WTC11 (cell line): Measurements from ENCODE around the gene EIF5A2. TPM values are rescaled to one million over a fixed set of nuclear protein-coding genes. Genes with fewer than 3 reads are reported as not detected.

Experiments
- ATAC-seq: fragments of 200-7000 bp; cut with Tn5 transposase; 2 replicates; pipeline ENCODE4 v1.10.0; 2021; ENCODE audit warnings: mild to moderate bottlenecking, moderate library complexity
- CTCF ChIA-PET: fragments of 300-600 bp; sonication (Branson Sonifier 250); formaldehyde crosslinking; loops from one replicate; lab custom pipeline; 2021; ENCODE audit warnings: antibody characterized with exemption; lab: Charles Lee
- POLR2A ChIA-PET: fragments of 350-600 bp; sonication (Branson Sonifier 250); formaldehyde crosslinking; loops from one replicate; lab custom pipeline; 2021; ENCODE audit warnings: antibody characterized with exemption; lab: Charles Lee
- DNase-seq: peaks from one replicate; pipeline ENCODE4 v3.0.0; 2021; ENCODE audit warnings: low spot score
- H3K27ac Mint-ChIP-seq: 2 replicates; pipeline ENCODE4 v1.8.0; 2021; ENCODE audit warnings: mixed read lengths
- H3K27me3 Mint-ChIP-seq: 2 replicates; pipeline ENCODE4 v1.8.0; 2021; ENCODE audit warnings: low read depth, mild to moderate bottlenecking, moderate library complexity, mixed read lengths
- H3K36me3 Mint-ChIP-seq: 2 replicates; pipeline ENCODE4 v1.8.0; 2021; ENCODE audit warnings: mixed read lengths
- H3K4me1 Mint-ChIP-seq: 2 replicates; pipeline ENCODE4 v1.8.0; 2022; ENCODE audit warnings: mixed read lengths
- H3K4me3 Mint-ChIP-seq: 2 replicates; pipeline ENCODE4 v1.8.0; 2021; ENCODE audit warnings: mild to moderate bottlenecking, moderate library complexity, mixed read lengths
- H3K9me3 Mint-ChIP-seq: 2 replicates; pipeline ENCODE4 v1.8.0; 2021; ENCODE audit warnings: mixed read lengths
- CBFB ChIP-seq: sonication (generic); formaldehyde crosslinking; IDR thresholded peaks from 2 replicates; pipeline ENCODE4 v1.8.1; 2022; ENCODE audit warnings: mild to moderate bottlenecking, low read depth, missing genetic modification reagents
- CTCF ChIP-seq: fragments of 200-600 bp; IDR thresholded peaks from 2 replicates; pipeline ENCODE4 v1.8.0; 2022; ENCODE audit warnings: antibody characterized with exemption
- ELF4 ChIP-seq: sonication (generic); formaldehyde crosslinking; IDR thresholded peaks from 2 replicates; pipeline ENCODE4 v1.8.1; 2022; ENCODE audit warnings: low read depth, mild to moderate bottlenecking, moderate library complexity, missing genetic modification reagents
- EMX1 ChIP-seq: fragments of 250-450 bp; sonication (Bioruptor Pico); IDR thresholded peaks from 2 replicates; pipeline ENCODE4 v1.8.0; 2021; ENCODE audit warnings: mild to moderate bottlenecking
- ESRRA ChIP-seq: sonication (generic); formaldehyde crosslinking; IDR thresholded peaks from 2 replicates; pipeline ENCODE4 v1.8.1; 2022; ENCODE audit warnings: mild to moderate bottlenecking, missing genetic modification reagents, borderline replicate concordance
- KAT7 ChIP-seq: sonication (generic); formaldehyde crosslinking; IDR thresholded peaks from 2 replicates; pipeline ENCODE4 v1.8.1; 2023; ENCODE audit warnings: missing genetic modification reagents, mild to moderate bottlenecking, borderline replicate concordance
- MAX ChIP-seq: sonication (generic); formaldehyde crosslinking; IDR thresholded peaks from 2 replicates; pipeline ENCODE4 v1.8.0; 2022; ENCODE audit warnings: mild to moderate bottlenecking, missing genetic modification reagents
- NR3C1 ChIP-seq: sonication (generic); formaldehyde crosslinking; conservative IDR thresholded peaks from 2 replicates; pipeline ENCODE4 v1.8.1; 2023; ENCODE audit warnings: low read depth, mild to moderate bottlenecking, missing genetic modification reagents
- PRRX2 ChIP-seq: fragments of 250-450 bp; sonication (Bioruptor Pico); IDR thresholded peaks from 2 replicates; pipeline ENCODE4 v1.8.0; 2021; ENCODE audit warnings: mild to moderate bottlenecking
- RELA ChIP-seq: sonication (generic); formaldehyde crosslinking; IDR thresholded peaks from 2 replicates; pipeline ENCODE4 v1.8.1; 2022; ENCODE audit warnings: missing genetic modification reagents, mild to moderate bottlenecking, borderline replicate concordance
- USF1 ChIP-seq: sonication (generic); formaldehyde crosslinking; IDR thresholded peaks from 2 replicates; pipeline ENCODE4 v1.8.0; 2022; ENCODE audit warnings: mild to moderate bottlenecking, missing genetic modification reagents
- ZNF396 ChIP-seq: fragments of 250-450 bp; sonication (Bioruptor Pico); IDR thresholded peaks from 2 replicates; pipeline ENCODE4 v1.8.0; 2021; ENCODE audit warnings: mild to moderate bottlenecking, moderate library complexity, borderline replicate concordance
- total RNA-seq: library from RNA; stranded (reverse); gene quantifications from 3 replicates; pipeline ENCODE4 v1.2.3, GENCODE V29; 2021
- TF ChIP-seq, protein P1 (sequence below): sonication (generic); formaldehyde crosslinking; conservative IDR thresholded peaks from 2 replicates; pipeline ENCODE4 v1.8.1; 2023; ENCODE audit warnings: mild to moderate bottlenecking, low read depth, missing genetic modification reagents, moderate library complexity
- TF ChIP-seq, protein P2 (sequence below): sonication (generic); formaldehyde crosslinking; IDR thresholded peaks from 2 replicates; pipeline ENCODE4 v1.8.1; 2023; ENCODE audit warnings: mild to moderate bottlenecking, missing genetic modification reagents, moderate library complexity
- TF ChIP-seq, protein P3 (sequence below): sonication (generic); formaldehyde crosslinking; IDR thresholded peaks from 2 replicates; pipeline ENCODE4 v1.8.1; 2022; ENCODE audit warnings: low read depth, missing genetic modification reagents, borderline replicate concordance
- TF ChIP-seq, protein P4 (sequence below): sonication (generic); formaldehyde crosslinking; IDR thresholded peaks from 2 replicates; pipeline ENCODE4 v1.8.0; 2022; ENCODE audit warnings: missing genetic modification reagents

Gene EIF5A2
- total RNA-seq, 1 experiment from 2014 or later, result 7.6 TPM

- DNase-seq (no peak), ATAC-seq (no peak)
- ChIA-PET CTCF (no interaction called here), POLR2A (no interaction called here)
- no peaks in the 10 kb centered on the region; the same call in none of the 2 replicates for H3K27me3 Mint-ChIP-seq
- peaks cover 10% of the 10 kb centered on the region for H3K36me3 Mint-ChIP-seq
- H3K4me1 Mint-ChIP-seq, result peaks cover 15% of the 10 kb centered on the region
- H3K9me3 Mint-ChIP-seq, result peaks cover 16% of the 10 kb centered on the region
- TF ChIP-seq EMX1 (CRISPR knock-in tag) (no peak), MAX (CRISPR knock-in tag) (no peak), PRRX2 (CRISPR knock-in tag) (no peak), USF1 (CRISPR knock-in tag) (no peak), KAT7 (CRISPR knock-in tag) (no peak), CBFB (CRISPR knock-in tag) (no peak), CTCF (no peak), ZNF396 (no peak), ESRRA (CRISPR knock-in tag) (no peak), NR3C1 (CRISPR knock-in tag) (no peak), ELF4 (no peak), RELA (no peak)
- TF ChIP-seq, protein P1, sequence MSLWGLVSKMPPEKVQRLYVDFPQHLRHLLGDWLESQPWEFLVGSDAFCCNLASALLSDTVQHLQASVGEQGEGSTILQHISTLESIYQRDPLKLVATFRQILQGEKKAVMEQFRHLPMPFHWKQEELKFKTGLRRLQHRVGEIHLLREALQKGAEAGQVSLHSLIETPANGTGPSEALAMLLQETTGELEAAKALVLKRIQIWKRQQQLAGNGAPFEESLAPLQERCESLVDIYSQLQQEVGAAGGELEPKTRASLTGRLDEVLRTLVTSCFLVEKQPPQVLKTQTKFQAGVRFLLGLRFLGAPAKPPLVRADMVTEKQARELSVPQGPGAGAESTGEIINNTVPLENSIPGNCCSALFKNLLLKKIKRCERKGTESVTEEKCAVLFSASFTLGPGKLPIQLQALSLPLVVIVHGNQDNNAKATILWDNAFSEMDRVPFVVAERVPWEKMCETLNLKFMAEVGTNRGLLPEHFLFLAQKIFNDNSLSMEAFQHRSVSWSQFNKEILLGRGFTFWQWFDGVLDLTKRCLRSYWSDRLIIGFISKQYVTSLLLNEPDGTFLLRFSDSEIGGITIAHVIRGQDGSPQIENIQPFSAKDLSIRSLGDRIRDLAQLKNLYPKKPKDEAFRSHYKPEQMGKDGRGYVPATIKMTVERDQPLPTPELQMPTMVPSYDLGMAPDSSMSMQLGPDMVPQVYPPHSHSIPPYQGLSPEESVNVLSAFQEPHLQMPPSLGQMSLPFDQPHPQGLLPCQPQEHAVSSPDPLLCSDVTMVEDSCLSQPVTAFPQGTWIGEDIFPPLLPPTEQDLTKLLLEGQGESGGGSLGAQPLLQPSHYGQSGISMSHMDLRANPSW (CRISPR knock-in tag), result no peak
- TF ChIP-seq, protein P2, sequence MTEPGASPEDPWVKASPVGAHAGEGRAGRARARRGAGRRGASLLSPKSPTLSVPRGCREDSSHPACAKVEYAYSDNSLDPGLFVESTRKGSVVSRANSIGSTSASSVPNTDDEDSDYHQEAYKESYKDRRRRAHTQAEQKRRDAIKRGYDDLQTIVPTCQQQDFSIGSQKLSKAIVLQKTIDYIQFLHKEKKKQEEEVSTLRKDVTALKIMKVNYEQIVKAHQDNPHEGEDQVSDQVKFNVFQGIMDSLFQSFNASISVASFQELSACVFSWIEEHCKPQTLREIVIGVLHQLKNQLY, result no peak
- TF ChIP-seq, protein P3, sequence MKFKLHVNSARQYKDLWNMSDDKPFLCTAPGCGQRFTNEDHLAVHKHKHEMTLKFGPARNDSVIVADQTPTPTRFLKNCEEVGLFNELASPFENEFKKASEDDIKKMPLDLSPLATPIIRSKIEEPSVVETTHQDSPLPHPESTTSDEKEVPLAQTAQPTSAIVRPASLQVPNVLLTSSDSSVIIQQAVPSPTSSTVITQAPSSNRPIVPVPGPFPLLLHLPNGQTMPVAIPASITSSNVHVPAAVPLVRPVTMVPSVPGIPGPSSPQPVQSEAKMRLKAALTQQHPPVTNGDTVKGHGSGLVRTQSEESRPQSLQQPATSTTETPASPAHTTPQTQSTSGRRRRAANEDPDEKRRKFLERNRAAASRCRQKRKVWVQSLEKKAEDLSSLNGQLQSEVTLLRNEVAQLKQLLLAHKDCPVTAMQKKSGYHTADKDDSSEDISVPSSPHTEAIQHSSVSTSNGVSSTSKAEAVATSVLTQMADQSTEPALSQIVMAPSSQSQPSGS, result no peak
- TF ChIP-seq, protein P4, sequence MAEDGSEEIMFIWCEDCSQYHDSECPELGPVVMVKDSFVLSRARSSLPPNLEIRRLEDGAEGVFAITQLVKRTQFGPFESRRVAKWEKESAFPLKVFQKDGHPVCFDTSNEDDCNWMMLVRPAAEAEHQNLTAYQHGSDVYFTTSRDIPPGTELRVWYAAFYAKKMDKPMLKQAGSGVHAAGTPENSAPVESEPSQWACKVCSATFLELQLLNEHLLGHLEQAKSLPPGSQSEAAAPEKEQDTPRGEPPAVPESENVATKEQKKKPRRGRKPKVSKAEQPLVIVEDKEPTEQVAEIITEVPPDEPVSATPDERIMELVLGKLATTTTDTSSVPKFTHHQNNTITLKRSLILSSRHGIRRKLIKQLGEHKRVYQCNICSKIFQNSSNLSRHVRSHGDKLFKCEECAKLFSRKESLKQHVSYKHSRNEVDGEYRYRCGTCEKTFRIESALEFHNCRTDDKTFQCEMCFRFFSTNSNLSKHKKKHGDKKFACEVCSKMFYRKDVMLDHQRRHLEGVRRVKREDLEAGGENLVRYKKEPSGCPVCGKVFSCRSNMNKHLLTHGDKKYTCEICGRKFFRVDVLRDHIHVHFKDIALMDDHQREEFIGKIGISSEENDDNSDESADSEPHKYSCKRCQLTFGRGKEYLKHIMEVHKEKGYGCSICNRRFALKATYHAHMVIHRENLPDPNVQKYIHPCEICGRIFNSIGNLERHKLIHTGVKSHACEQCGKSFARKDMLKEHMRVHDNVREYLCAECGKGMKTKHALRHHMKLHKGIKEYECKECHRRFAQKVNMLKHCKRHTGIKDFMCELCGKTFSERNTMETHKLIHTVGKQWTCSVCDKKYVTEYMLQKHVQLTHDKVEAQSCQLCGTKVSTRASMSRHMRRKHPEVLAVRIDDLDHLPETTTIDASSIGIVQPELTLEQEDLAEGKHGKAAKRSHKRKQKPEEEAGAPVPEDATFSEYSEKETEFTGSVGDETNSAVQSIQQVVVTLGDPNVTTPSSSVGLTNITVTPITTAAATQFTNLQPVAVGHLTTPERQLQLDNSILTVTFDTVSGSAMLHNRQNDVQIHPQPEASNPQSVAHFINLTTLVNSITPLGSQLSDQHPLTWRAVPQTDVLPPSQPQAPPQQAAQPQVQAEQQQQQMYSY (CRISPR knock-in tag), result no peak
- no peak overlapping the region for H3K27ac Mint-ChIP-seq
- H3K4me3 Mint-ChIP-seq, result no peak overlapping the region
These were observed 64.1 kb downstream of the EIF5A2 start for GRCh38 chr3:170844377-170844776.
